TTC549 (cell line): ENCODE data around the gene GNG13.

Experiments
- FAIRE-seq: peaks from 2 replicates; lab custom pipeline; 2012; peaks lifted over from hg19 to GRCh38; lab: Jason Lieb, UNC

The GNG13 gene

DNA sequence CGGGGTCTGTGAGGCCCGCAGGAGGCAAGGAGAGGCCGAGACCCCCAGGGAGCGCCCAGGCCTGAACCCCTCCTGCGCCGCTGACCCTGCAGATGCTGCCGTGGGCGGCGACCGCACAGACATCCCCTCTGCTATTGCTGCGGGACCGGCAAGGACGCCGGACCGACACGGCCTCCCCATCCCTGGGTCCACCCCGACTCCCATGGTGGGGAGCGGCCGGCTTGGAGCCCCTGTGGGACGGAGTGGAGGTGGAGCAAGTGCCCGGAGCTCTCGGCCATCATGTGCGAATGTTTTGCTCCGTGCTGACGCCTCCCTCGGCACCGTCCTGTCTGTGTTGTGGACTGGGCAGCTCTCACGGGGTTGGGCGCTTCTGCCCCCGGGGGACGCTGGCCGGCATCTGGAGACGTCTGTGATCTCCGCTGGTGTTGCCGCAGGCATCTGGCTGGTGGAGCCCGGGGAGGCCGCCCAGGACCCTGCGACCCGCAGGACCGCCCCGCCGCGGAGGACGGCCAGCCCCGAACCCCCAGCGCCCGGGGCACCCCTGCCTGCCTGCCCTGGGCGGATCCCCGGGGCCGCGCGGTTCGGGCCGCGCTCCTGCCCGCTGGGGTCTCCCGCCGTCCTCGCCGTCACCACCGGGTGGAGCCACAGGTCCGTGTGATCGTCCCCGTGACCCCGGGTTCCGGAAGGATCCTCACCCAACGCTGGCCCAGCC, 12.8 kb upstream of the GNG13 start:
- no peak for FAIRE-seq

- FAIRE-seq, result no peak
These were observed 7.5 kb upstream of the GNG13 start for GRCh38 chr16:808085-808386.

GRCh38 chr16:807347-808084, 7.0 kb upstream of the GNG13 start:
- no peak for FAIRE-seq

GRCh38 chr16:805474-805873, 4.9 kb upstream of the GNG13 start:
- FAIRE-seq, result no peak

DNA sequence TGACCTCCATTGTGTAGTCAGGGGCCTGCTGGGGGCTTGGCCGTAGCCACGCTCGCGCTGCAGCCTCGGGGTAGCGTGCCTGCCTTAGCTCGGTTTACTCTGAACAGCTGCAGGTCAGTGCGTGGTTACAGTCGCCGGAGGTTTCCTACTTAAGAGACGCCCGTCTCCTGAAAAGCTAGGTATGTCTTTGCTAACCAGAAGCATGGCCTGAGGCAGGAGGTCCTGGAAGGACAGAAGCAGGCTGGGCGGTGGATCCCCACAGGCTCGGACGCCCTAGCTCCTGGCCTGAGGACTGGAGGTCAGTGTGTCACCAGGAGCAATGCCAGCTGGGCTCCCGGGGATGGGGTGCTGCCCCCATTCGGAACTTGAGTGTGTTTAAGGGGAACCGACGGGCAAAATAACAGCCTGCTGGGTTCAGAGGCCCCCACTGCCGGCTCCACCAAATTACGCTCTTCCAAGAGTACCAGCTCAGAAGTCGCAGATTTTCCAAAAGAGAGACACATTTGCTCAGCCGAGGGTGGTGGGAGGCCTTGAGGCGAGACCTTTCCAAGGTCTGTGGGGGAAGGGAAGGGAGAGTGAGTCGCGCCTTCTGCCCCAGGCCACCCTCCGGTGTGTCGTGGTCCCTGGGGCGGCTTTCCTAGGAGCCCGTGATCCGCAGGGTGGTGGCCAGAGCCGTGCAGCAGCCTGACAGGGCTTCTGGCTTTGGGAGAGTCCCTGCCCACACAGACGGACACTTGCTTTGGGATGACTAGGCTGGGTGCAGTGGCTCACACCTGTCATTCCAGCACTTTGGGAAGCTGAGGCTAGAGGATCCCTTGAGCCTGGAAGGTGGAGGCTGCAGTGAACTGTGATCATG, 3.9 kb upstream of the GNG13 start:
- FAIRE-seq, result no peak

- no peak for FAIRE-seq
These were observed 3.2 kb upstream of the GNG13 start for GRCh38 chr16:803754-804080.

- no peak for FAIRE-seq
These were observed 2.6 kb upstream of the GNG13 start for GRCh38 chr16:802914-803753.

DNA sequence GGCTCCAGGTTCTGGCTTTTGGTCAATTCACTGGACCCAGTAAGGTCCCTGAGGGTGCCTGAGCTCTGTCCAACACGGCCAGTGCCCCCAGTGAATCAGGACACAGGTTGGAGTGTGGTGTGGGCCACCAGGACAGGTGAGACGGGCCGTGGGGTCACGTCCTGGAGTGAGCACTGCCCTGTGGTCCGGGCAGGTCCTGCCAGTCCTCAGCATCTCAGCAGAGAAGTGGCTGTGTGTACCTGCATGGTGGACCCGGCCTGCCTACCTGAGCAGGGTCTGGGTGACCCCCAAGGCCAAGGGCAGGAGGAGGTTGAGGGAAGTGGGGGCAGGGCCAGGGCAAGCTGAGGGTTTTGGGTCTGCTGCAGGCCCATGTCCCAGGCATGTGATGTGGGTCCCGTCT, 1.9 kb upstream of the GNG13 start:
- FAIRE-seq, result no peak

DNA sequence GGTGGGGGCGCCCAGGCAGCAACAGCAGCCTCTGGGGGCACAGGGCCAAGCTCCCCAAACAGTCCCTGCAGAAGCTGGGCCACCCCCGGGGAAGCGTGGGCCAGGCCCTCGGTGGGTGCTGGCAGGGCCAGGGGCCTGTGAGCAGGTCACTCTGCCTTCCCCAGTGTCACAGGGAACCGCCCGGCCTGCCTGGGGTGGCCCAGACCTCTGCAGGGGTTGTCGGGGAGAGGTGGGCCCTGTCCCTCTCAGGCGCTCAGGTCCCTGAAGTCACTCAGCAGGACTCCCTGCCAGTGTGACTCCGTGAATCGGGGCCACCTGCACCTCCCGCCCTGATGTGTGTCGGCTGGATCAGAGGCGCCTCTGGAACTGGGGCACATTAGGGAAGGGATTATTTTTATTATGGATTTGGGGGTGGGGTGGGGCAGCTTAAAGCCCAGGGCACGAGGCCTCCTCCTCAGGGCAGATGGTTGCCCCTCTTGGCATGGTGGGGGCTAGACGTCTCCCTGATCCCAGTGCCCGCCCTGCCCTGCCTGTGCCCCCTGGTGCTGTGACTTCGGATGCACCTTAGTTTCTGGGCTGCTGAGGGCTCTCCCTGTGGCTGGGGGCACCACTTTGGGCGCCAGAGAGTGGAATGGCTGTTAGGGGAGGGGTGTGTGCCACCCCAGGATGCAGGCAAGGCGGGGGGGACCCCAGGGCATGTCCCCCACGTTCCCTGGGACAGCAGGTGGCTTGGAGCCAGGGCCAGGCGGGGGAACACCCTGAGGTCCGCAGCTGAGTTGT, 1.2 kb upstream of the GNG13 start:
- FAIRE-seq, result no peak

DNA sequence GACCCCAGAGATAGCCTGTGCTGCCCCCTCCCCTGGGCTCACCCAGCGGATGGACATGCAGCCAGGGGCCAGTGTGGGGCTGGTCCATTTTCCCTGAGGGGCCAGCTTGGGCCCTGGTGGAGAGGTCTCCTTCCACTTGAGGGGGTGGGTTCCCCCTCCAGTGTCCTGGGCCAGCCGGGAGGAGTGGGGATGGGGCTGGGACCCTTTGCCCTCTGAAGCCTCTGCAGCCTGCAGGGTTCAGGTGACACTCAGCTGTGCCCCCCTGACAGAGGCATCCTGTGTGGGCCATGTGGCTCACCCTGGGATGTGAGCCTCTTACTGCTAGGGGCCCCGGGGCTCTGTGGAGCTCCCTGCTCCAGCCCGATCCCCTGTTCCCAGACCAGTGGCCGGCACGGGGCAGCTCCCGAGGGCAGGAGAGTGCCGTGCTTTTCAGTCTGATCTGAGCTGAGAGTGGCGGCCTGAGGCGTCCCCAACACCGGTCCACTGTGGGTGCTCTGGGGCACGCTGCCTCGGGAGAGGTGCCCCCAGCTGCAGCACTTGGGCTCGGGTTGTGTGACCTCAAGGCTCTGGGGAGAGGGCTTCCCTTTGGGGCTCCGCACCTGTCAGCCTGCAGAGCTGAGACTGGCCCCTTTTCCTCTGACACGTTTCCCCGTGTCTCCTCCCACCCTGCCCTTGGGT, 439 bp upstream of the GNG13 start:
- FAIRE-seq, result no peak

GRCh38 chr16:799111-799947, 1.2 kb downstream of the GNG13 start:
- no peak for FAIRE-seq

- no peak for FAIRE-seq
These were observed 1.9 kb downstream of the GNG13 start for GRCh38 chr16:798666-799065.

- no peak for FAIRE-seq
These were observed 2.8 kb downstream of the GNG13 start for GRCh38 chr16:797686-798085.

GRCh38 chr16:797120-797420, 3.5 kb downstream of the GNG13 start:
- no peak for FAIRE-seq

DNA sequence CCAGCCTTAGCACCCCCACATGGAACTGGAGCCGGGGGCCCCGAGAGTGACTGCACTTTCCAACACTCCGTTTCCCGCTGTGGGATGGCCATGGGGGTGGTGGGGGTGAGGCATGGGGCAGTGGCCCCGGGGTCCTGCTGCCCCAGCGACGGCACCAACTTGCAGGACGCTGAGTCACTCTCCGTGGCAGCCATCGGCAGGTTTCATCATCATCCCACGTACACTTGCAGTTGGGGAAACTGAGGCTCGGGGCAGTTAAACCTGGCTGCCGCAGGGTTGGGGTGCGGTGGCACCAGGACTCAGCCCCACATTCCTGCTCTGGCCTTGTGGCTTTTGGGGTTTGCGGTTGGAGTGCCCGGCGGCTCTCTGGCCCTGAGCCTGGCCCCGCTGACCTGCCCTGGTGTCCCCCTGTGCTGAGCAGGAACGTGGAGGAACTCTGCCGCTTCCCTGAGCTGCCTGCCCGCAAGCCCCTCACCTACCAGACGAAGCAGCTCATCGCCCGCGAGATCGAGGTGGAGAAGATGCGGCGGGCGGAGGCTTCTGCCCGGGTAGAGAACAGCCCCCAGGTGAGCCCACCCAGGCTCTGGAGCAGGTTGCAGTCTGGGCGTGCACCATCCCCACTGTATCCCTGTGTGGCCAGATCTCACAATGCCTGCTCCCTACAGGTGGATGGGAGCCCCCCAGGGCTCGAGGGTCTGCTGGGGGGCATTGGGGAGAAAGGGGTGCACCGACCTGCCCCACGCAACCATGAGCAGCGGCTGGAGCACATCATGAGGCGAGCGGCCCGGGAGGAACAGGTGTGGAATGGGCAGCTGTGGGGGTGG, 4.0 kb downstream of the GNG13 start:
- FAIRE-seq, result no peak

GRCh38 chr16:795580-796229, 4.8 kb downstream of the GNG13 start:
- no peak for FAIRE-seq

GRCh38 chr16:794853-795466, 5.6 kb downstream of the GNG13 start:
- FAIRE-seq, result no peak

- no peak for FAIRE-seq
These were observed 6.3 kb downstream of the GNG13 start for GRCh38 chr16:794091-794822.
